K562 treated with DMSO at 1 percent for 12 hours (cell line): ENCODE measurements around the gene RPL37A. TPM values are rescaled to one million over a fixed set of nuclear protein-coding genes. Genes with fewer than 3 reads are reported as not detected.

Experiments used
- total RNA-seq: library from RNA; unstranded; fragments of 300-600 nt; gene quantifications from 2 replicates; pipeline ENCODE4 v1.2.3, GENCODE V29; 2022; ENCODE audit not compliant: insufficient read depth

The RPL37A gene
- 4,313 and 6,962 TPM in 2 replicates for total RNA-seq

DNA sequence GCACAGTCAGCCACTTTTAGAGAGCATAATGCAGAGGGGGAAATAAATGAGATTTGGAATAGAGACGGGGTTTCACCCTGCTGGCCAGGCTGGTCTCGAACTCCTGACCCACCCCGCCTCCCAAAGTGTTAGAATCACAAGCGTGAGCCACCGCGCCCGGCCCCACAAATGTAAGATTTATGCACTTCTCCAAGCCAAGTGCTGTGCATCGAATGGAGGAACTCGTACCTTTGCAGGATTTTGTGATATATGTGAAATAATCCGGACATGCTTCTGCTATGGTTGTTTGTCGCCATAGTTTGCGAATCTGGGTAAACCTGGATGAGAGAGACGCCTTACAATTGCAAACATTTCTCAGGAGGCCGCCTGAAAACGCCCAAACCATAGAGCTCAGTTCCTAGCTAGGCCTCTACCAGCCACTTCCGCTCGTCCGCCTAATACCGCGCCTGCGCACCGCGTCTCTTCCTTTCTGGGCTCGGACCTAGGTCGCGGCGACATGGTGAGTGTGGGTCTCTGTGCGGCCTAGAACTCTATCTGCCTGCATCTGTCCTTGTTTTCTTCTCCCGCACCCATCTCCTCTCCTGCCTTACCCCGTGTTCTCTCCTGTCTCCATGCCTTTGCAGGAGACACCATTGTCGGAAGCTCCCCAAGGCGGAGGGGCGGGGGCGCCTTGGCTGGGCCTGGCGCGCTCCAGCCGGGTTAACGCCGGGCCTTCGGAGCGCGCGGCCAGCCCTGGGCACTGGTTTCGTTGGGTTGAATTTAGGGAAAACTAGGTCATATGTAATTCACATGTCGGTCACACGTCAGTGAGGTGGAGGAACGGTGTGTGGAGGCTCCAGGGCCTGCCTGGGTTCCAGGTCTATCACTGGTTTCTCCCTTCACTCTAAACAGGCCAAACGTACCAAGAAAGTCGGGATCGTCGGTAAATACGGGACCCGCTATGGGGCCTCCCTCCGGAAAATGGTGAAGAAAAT is at the start of gene RPL37A:
Gene RPL37A, plus strand, starts transcription at position 466 of the 974 bp plus-strand sequence. Its CDS starts 31 bp downstream, at position 497.

Other genes with a start within 250 kb of the RPL37A start
- not detected in 2 replicates for gene MARCHF4, start 126.4 kb upstream of the RPL37A start, total RNA-seq
- 8.0 and 13.9 TPM in 2 replicates for gene SMARCAL1, start 86.4 kb upstream of the RPL37A start, total RNA-seq
- gene IGFBP2, start 134.6 kb downstream of the RPL37A start, total RNA-seq: not detected in 2 replicates
- 0.44 TPM in 1 of 2 replicates, not detected in the other for gene IGFBP5, start 196.7 kb downstream of the RPL37A start, total RNA-seq